Calu3 (cell line): Measurements from ENCODE around the gene APOBR. TPM values are rescaled to one million over a fixed set of nuclear protein-coding genes. Genes with fewer than 3 reads are reported as not detected.
A peak's percentile ranks its signal among the peaks of the same experiment; 100 is the strongest.
"Not testable (repeated sequence)": the region's sequence is repeated elsewhere in the genome, so short reads cannot be mapped to it uniquely, and the experiment has no call there.

Source experiments
- Bru-seq: library from RNA; stranded (reverse); fragments of 400-500 nt; gene quantifications from one replicate; lab custom pipeline; 2021; lab: Mats Ljungman, UMichigan
- BruChase-seq, 2 experiments: library from RNA; stranded (reverse); fragments of 400-500 nt; gene quantifications; one replicate each; lab custom pipeline; 2021; lab: Mats Ljungman, UMichigan
- BruUV-seq: library from RNA; stranded (reverse); fragments of 400-500 nt; replicated peaks from 2 replicates; lab custom pipeline; 2021; lab: Mats Ljungman, UMichigan
- CTCF ChIA-PET: fragments of 300-600 bp; sonication (Branson Sonifier 250); formaldehyde crosslinking; loops from one replicate; lab custom pipeline; 2022; ENCODE audit warnings: antibody characterized with exemption; lab: Charles Lee
- DNase-seq: peaks from one replicate; pipeline ENCODE4 v3.0.0; 2022
- H3K27ac Mint-ChIP-seq: one replicate; pipeline ENCODE4 v1.8.0; 2022; ENCODE audit warnings: mixed read lengths; ENCODE audit not compliant: unreplicated experiment
- H3K27me3 Mint-ChIP-seq: one replicate; pipeline ENCODE4 v1.8.0; 2022; ENCODE audit warnings: mixed read lengths; ENCODE audit not compliant: unreplicated experiment
- H3K36me3 Mint-ChIP-seq: one replicate; pipeline ENCODE4 v1.8.0; 2022; ENCODE audit warnings: mild to moderate bottlenecking, moderate library complexity, mixed read lengths; ENCODE audit not compliant: insufficient read depth, unreplicated experiment
- H3K4me1 Mint-ChIP-seq: one replicate; pipeline ENCODE4 v1.8.0; 2022; ENCODE audit warnings: mild to moderate bottlenecking, low read depth, mixed read lengths; ENCODE audit not compliant: unreplicated experiment
- H3K4me3 Mint-ChIP-seq: one replicate; pipeline ENCODE4 v1.8.0; 2022; ENCODE audit warnings: mild to moderate bottlenecking, low read depth, moderate library complexity, mixed read lengths; ENCODE audit not compliant: unreplicated experiment
- H3K9me3 Mint-ChIP-seq: one replicate; pipeline ENCODE4 v1.8.0; 2022; ENCODE audit warnings: low read depth, mixed read lengths; ENCODE audit not compliant: unreplicated experiment
- CTCF ChIP-seq: fragments of 200-600 bp; IDR thresholded peaks from one replicate; pipeline ENCODE4 v1.8.0; 2022; ENCODE audit warnings: antibody characterized with exemption; ENCODE audit not compliant: unreplicated experiment
- intact Hi-C: fragments of 100-400 bp; cut with micrococcal nuclease; formaldehyde crosslinking; loops from one replicate; pipeline ENCODE4 v1.10.0; 2022; ENCODE audit not compliant: unreplicated experiment
- long read RNA-seq: library from polyadenylated mRNA; stranded (forward); transcript quantifications from one replicate; pipeline ENCODE4 v2.0.0, GENCODE V29; 2022
- total RNA-seq: library from RNA; stranded (reverse); gene quantifications from 2 replicates; pipeline ENCODE4 v1.2.3, GENCODE V29; 2022

APOBR gene
- total RNA-seq: 0.14 TPM in 1 of 2 replicates, not detected in the other
- Bru-seq, nascent RNA: not detected
- percentile 21 among the genes with signal in this experiment for BruChase-seq, experiment 1, labeled RNA remaining after a 6-hour chase
- percentile 22 among the genes with signal in this experiment for BruChase-seq, experiment 2, labeled RNA remaining after a 2-hour chase
- long read RNA-seq: 0 reads

GRCh38 chr16:28494121-28494851, at the start of gene APOBR:
APOBR (plus strand) TSS chr16:28494643; CDS start chr16:28494682, 39 bp downstream.
- no peak for DNase-seq
- peaks cover 35% of the 10 kb centered on the region for H3K36me3 Mint-ChIP-seq
- H3K4me3 Mint-ChIP-seq: no peak within 1 kb of the TSS
- TF ChIP-seq CTCF: no peak
- no peak within 1 kb of the TSS for H3K27ac Mint-ChIP-seq
- intact Hi-C loops: no loop called here
- BruUV-seq: no TSS peak
- no peaks in the 10 kb centered on the region for H3K9me3 Mint-ChIP-seq
- H3K4me1 Mint-ChIP-seq: no peaks in the 10 kb centered on the region
- peaks cover 39% of the 10 kb centered on the region for H3K27me3 Mint-ChIP-seq
- CTCF ChIA-PET: no interaction called here

GRCh38 chr16:28446388-28446787, 48.1 kb upstream of the APOBR start:
- H3K36me3 Mint-ChIP-seq, H3K27me3 Mint-ChIP-seq, H3K9me3 Mint-ChIP-seq, CTCF ChIA-PET, BruUV-seq, DNase-seq, H3K27ac Mint-ChIP-seq, H3K4me3 Mint-ChIP-seq, intact Hi-C loops, H3K4me1 Mint-ChIP-seq: not testable (repeated sequence)

GRCh38 chr16:28447081-28447480, 47.4 kb upstream of the APOBR start:
- not testable (repeated sequence) for H3K9me3 Mint-ChIP-seq, H3K36me3 Mint-ChIP-seq

GRCh38 chr16:28473714-28474265, 20.7 kb upstream of the APOBR start:
- no TSS peak for BruUV-seq
- TF ChIP-seq CTCF: no peak
- CTCF ChIA-PET: no interaction called here
- intact Hi-C loops: no loop called here
- H3K36me3 Mint-ChIP-seq: peaks cover 12% of the 10 kb centered on the region
- H3K27me3 Mint-ChIP-seq: no peaks in the 10 kb centered on the region
- no peaks in the 10 kb centered on the region for H3K4me1 Mint-ChIP-seq
- H3K9me3 Mint-ChIP-seq: no peaks in the 10 kb centered on the region
- DNase-seq: no peak
- H3K4me3 Mint-ChIP-seq: no peak overlapping the region
- H3K27ac Mint-ChIP-seq: no peak overlapping the region

More at GRCh38 chr16:28447081-28447480, 47.4 kb upstream of the APOBR start:
- H3K4me1 Mint-ChIP-seq, H3K27me3 Mint-ChIP-seq, BruUV-seq, H3K27ac Mint-ChIP-seq, intact Hi-C loops, DNase-seq, H3K4me3 Mint-ChIP-seq, CTCF ChIA-PET: not testable (repeated sequence)

GRCh38 chr16:28475221-28475620, 19.2 kb upstream of the APOBR start:
- no peaks in the 10 kb centered on the region for H3K9me3 Mint-ChIP-seq
- no peaks in the 10 kb centered on the region for H3K4me1 Mint-ChIP-seq
- CTCF ChIA-PET: interaction anchor here (0.9 kb wide), 1 partner anchor 25 kb away, joined by 3 read pairs; no protein-coding TSS in a partner anchor

More at GRCh38 chr16:28475221-28475620, 19.2 kb upstream of the APOBR start:
- intact Hi-C loops: no loop called here
- TF ChIP-seq CTCF: no peak
- no peak for DNase-seq
- H3K36me3 Mint-ChIP-seq: peaks cover 12% of the 10 kb centered on the region
- H3K27ac Mint-ChIP-seq: no peak overlapping the region
- H3K4me3 Mint-ChIP-seq: no peak overlapping the region
- BruUV-seq: no TSS peak
- H3K27me3 Mint-ChIP-seq: no peaks in the 10 kb centered on the region
